Daoy (cell line): ENCODE measurements around the gene TMED1. TPM values are rescaled to one million over a fixed set of nuclear protein-coding genes. Genes with fewer than 3 reads are reported as not detected.

ENCODE experiments used
- DNase-seq: peaks from one replicate; pipeline ENCODE4 v3.0.0-alpha.2; 2015; ENCODE audit warnings: low read depth
- total RNA-seq: library from RNA; depleted of rRNA; stranded (reverse); fragments of >200 nt; shearing (Covaris generic); gene quantifications from 2 replicates; pipeline ENCODE4 v1.2.3, GENCODE V29; 2014

TMED1 gene
- total RNA-seq, 1 experiment from 2014 or later, result 52.6 TPM

GRCh38 chr19:10831987-10832938 lies 3.7 kb downstream of the TMED1 start:
- DNase-seq, result no peak

DNA sequence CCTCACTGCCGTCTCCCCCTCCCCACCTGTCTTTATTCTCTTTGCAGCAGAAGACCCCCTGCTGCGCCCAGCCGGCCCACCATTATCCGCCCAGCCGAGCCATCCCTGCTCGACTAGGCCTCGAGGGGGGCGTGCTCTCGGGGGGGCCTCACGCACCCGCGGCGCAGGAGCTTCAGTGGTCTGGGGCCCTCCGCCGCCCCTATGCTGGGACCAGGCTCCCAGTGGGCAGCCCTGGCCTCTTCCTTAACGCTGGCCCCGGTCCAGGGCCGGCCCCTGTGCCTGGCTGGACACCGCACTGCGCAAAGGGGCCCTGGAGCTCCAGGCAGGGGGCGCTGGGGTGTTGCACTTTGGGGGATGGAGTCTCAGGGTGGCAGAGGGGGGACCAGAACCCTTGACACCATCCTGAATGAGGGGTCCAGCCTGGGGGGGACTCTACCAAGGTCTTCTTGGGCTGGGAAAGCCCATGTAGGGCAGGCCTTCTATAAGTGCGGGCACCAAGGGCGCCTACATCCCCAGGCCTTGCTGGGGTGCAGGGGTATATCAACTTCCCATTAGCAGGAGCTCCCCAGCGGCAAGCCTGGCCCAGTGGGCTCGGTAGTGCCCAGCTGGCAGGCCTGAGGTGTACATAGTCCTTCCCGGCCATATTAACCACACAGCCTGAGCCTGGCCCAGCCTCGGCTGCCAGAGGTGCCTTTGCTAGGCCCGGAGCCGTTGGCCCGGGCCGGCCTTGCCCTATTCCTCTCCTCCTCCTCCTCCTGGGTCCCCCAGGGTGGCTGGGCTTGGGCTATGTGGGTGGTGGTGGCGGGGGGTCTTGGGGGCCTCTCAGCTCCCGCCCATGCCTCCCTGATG lies 4.9 kb downstream of the TMED1 start:
- no peak for DNase-seq

DNA sequence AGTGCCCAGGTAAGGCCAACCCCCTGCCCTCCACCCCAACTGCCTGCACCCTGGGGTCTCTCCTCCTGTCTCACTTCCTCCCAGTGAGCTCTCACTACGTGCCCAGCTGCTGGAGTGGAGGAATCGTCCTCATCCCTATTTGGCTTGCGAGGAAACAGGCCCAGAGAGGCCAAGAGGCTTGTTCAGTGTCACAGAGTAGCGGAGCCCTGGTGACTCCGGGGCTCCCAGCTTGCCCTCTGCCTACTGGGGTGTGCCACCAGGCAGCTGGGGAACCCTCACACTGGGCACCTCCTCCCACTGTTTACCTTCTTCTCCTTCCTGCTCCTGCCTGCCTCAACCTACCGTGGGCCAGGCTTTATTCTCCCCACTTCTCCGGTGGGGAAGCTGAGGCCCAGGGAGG lies 5.6 kb downstream of the TMED1 start:
- no peak for DNase-seq

DNA sequence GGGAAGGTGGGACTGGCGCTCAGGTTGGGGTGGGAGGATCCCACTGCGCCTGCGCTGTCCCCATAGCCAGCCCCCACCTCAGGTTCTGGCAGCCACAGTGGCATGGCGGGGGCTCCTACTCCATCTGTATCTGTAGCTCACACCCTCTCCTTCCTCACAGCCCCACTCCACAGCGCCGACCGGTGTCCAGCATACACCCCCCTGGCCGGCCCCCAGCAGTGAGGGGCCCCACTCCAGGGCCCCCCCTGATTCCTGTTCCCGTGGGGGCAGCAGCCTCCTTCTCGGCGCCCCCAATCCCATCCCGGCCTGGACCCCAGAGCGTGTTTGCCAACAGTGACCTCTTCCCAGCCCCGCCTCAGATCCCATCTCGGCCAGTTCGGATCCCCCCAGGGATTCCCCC lies 6.0 kb downstream of the TMED1 start:
- no peak for DNase-seq

GRCh38 chr19:10828981-10829821 lies 6.8 kb downstream of the TMED1 start:
- DNase-seq, result no peak

DNA sequence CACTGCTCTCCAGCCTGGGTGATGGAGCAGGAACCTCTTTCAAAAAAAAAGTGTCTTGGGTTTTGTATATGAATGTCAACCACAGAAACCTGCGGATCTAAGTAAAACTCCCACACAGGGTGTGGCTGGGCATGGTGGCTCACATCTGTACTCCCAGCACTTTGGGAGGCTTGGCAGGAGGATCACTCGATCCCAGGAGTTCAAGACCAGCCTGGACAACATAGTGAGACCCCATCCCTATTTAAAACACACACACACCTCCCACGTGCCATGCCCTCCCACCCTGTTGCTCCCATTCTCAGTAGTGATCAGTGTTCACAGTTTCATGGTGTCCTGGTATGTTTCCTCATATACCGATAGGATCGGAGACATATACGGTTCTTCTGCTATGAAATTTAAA lies 9.2 kb downstream of the TMED1 start:
- DNase-seq, result no peak

DNA sequence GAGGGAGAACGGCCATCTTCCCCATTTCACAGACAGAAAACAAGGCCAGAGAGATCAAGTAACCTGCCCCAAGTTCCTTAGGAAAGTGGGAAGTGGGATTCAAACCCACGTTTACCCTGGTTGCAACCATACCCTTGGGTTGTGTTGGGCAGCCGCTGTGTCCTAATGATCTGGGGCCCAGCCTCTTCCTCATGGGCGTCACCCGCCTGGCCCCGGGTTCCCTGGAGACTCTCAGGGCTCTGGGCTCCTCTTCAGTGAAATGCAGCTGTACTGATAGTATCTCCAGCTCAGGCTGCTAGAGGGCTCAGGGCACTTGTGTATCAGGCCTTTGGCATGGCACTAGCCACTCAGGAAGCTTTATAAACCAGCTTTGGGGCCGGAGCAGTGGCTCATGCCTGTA lies 9.8 kb downstream of the TMED1 start:
- no peak for DNase-seq

DNA sequence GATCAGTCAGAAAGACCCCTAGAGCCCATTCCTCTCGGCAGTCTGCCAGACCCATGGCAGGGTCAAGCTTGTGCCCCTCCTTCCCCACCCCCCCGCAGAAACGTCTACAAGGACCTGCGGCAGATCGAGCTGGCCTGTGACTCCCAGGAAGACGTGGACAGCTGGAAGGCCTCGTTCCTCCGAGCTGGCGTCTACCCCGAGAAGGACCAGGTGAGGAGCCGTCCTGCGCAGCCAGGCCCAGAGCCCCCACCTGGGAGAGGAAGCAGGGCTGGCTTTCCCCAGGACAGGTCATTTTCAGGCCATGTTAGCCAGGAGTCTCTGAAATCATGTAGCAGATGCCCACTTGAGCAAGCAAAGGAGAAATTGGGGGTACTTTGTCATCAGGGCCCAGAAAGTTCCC lies 12.3 kb downstream of the TMED1 start:
- DNase-seq, result no peak

- DNase-seq, result no peak
Measured at GRCh38 chr19:10820173-10820572, 15.8 kb downstream of the TMED1 start.

GRCh38 chr19:10819124-10820060 lies 16.6 kb downstream of the TMED1 start:
- no peak for DNase-seq

DNA sequence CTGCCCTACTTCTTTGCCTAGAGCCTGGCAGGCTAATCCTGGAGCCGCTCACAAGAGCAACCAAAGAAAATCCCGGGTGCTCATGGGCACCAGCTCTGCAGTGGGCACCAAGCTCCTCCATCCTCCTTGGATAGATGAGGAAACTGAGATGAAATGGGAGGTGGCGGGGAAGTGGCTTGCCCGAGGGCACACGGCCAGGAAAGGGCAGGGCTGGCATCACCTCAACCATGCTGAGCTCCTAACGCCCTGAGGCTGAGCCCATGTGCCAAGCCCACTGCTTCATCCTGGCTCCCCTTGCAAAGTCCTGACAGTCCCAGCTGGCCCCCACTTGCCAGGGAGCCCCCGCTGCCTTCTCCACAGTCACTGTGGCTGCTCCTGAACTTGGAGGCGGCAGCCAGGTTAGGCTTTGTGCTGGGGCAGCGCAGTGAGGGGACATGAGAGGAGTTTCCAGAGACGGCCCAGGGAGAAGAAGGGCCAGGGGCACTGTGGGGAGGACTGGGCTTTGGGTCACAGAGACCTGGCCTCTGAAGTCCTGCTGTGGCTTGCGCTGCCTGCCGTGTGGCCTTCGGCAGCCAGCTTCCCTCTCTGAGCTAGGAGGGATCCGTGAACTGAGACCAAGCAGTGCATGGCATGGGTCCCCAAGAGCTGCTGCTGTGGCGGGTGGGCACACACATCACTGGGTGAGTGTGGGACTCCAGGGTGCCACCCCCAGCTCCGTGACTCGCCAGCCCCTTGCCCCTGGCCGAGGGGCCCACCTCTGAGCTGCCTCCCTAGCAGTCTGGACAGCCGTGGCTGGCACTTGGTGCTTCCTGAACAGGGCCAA lies 17.5 kb downstream of the TMED1 start:
- no peak for DNase-seq

- peak; percentile 93 for DNase-seq
Measured at GRCh38 chr19:10817291-10818038, 18.5 kb downstream of the TMED1 start.

GRCh38 chr19:10816691-10817090 lies 19.3 kb downstream of the TMED1 start:
- no peak for DNase-seq

DNA sequence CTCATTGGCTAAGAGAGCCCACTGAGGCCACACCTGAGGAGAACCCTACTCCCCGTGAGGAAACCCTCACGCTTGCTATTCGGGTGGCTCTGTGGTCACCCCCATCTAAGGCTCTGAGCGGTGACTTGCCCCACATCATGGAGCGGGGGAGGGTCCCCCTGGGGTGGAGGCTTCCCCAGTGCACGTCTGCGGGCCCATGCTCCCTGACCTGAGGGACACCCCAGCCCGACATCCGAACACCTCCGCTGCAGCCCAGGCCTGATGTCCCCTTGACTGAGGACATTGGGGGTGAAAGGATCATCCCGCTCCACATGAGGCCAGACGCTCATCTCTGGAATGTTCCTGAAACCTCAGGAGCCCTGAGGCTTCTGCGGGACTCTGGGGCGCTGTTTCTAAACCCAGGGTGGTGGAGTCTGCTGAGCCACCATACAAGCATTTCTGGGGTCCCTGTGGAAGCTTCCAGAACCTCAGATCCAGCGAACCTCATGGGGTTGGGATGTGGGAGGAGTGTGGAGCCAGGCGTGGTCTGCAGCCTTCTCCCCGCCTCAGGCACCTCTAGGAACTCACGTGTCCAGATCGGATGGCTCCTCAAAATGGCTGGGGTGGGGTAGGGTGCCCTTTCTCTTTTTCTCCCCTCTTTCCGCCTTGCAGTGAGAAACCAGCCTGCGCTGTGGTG lies 19.9 kb downstream of the TMED1 start:
- DNase-seq, result peak; percentile 53

- no peak for DNase-seq
Measured at GRCh38 chr19:10815007-10815536, 20.9 kb downstream of the TMED1 start.

DNA sequence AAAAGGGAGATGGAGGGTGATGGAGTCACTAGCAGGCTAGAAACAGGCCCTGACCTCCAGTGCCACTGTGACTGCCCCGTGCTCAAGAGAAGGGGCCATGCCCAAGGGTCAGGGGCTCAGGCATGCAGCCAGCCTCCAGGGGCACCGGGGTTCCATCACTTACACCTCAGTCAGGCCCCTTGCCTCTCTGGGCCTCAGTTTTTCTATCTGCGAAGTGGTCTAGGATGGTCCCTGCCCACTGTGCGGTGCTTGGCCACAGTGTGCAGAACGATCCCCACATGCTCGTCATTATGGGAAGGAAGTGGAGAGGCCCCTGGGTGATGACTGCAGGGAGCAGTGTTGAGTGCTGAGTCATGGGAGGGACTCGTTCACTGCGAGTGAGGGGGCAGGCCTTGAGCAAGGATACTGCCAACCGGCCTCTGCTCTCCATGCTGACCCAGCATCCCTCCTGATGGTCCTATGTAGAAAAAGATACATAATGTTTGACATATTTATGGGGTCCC lies 23.1 kb downstream of the TMED1 start:
- DNase-seq, result peak; percentile 96

GRCh38 chr19:10812196-10812595 lies 23.8 kb downstream of the TMED1 start:
- DNase-seq, result no peak
